ENCODE measurements around the gene TBXAS1.

TBXAS1 gene

GRCh38 chr7:139887992-139888481, 59.0 kb downstream of the TBXAS1 start:
- no peak for DNase-seq (ENCODE audit: low spot score)
- TF ChIP-seq, protein P1, sequence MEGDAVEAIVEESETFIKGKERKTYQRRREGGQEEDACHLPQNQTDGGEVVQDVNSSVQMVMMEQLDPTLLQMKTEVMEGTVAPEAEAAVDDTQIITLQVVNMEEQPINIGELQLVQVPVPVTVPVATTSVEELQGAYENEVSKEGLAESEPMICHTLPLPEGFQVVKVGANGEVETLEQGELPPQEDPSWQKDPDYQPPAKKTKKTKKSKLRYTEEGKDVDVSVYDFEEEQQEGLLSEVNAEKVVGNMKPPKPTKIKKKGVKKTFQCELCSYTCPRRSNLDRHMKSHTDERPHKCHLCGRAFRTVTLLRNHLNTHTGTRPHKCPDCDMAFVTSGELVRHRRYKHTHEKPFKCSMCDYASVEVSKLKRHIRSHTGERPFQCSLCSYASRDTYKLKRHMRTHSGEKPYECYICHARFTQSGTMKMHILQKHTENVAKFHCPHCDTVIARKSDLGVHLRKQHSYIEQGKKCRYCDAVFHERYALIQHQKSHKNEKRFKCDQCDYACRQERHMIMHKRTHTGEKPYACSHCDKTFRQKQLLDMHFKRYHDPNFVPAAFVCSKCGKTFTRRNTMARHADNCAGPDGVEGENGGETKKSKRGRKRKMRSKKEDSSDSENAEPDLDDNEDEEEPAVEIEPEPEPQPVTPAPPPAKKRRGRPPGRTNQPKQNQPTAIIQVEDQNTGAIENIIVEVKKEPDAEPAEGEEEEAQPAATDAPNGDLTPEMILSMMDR (IDR thresholded peaks at IDR 0.05; ENCODE audit: extremely low read depth, missing control alignments) = no peak

GRCh38 chr7:139889186-139889871, 60.3 kb downstream of the TBXAS1 start:
- TF ChIP-seq, protein P1 (IDR thresholded peaks at IDR 0.05; ENCODE audit: extremely low read depth, missing control alignments) = no peak
- no peak for DNase-seq (ENCODE audit: low spot score)

DNA sequence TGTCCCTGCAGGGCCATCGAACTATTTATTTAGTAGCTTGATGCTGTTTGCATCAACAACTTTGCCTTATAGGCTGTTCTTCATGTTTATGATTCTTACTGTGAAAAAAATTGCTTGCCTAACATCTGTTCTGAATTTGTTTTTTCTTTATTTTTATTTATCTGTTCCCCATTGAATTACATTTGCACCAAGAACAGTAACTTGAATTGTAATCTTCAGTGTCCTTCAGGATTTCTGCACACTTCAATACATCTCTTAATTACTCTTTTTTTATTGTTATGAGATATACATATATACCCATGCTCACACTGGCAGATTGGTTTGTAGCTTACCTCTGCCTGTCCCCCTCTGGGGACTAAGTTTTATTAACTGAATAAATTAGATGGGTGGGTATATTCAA, 64.4 kb downstream of the TBXAS1 start:
- TF ChIP-seq, protein P1 (IDR thresholded peaks at IDR 0.05; ENCODE audit: extremely low read depth, missing control alignments) = no peak
- DNase-seq (ENCODE audit: low spot score) = no peak

DNA sequence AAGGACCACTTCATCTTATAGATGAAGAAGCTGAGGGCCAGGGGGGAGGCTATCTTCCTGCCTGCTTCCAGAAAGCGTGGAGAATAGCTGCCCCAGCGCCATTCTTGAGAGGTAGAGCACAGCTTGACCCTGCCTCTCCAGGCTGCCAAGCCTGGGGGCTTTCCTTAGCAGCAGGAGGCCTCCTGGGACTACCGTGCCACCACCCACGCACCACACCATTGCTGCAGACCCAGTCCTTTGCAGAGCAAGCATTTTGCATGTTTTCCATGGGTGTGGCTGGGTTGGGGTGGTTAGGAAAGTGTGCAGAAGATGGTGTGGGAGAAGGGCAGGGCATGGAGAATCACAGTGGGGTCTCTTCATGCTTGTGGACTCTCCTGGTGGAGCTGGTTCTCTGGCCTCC, 64.9 kb downstream of the TBXAS1 start:
- TF ChIP-seq, protein P1 (IDR thresholded peaks at IDR 0.05; ENCODE audit: extremely low read depth, missing control alignments) = no peak
- no peak for DNase-seq (ENCODE audit: low spot score)

- TF ChIP-seq, protein P1 (IDR thresholded peaks at IDR 0.05; ENCODE audit: extremely low read depth, missing control alignments) = no peak
- DNase-seq (ENCODE audit: low spot score) = no peak
These were observed 66.2 kb downstream of the TBXAS1 start for GRCh38 chr7:139895141-139895829.

DNA sequence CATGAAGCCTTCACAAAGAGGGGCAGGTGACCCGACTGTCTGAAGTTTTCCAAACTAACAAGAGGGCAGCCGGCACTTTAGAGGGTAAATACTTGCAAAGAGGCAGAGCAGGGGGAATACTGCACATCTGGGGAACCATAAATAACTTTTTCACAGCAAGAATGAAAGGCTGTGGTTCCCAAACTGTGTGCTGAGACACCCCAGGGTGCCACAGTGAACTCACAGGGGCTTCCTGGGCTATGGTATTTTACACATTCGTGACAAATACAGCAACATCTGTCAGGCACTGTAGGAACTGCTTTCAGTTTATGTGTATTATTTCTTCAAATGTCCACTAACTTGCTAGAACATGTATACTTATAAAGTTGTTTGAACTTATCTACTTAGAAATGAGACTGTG, 67.2 kb downstream of the TBXAS1 start:
- DNase-seq (ENCODE audit: low spot score) = no peak
- TF ChIP-seq, protein P1 (IDR thresholded peaks at IDR 0.05; ENCODE audit: extremely low read depth, missing control alignments) = no peak

DNA sequence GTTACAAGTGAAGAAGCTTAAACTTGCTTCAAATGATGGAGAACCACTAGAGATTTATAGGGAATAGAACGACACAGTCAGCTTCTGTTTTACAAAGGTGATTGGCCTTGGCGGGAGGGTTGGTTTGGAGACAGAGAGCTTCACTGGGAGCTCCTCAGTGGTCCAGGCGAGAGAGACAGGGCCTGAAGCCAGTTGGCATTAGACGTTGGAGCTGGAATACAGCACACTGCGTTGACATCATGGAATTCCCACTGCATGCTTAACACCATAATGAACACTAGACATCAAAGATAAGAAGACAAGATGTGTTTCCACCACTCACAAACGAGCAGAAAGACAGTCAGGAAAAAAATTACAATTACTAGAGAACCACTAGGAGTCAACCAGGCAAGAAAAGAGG, 67.8 kb downstream of the TBXAS1 start:
- TF ChIP-seq, protein P1 (IDR thresholded peaks at IDR 0.05; ENCODE audit: extremely low read depth, missing control alignments) = no peak

More for the DNA sequence above, 67.8 kb downstream of the TBXAS1 start:
- no peak for DNase-seq (ENCODE audit: low spot score)
